D721Med (cell line): ENCODE results near the gene ACSF3.

ENCODE experiments used
- DNase-seq: peaks from one replicate; pipeline ENCODE4 v3.0.0; 2011; ENCODE audit warnings: low spot score; ENCODE audit not compliant: insufficient read length
- FAIRE-seq: peaks from 2 replicates; lab custom pipeline; 2011; peaks lifted over from hg19 to GRCh38; lab: Jason Lieb, UNC
- TF ChIP-seq, protein P1 (sequence below): IDR thresholded peaks from 2 replicates; pipeline ENCODE4 v1.5.1; 2012; ENCODE audit warnings: mild to moderate bottlenecking, control low read depth; ENCODE audit not compliant: insufficient read depth; ENCODE audit errors: missing control alignments

The ACSF3 gene

DNA sequence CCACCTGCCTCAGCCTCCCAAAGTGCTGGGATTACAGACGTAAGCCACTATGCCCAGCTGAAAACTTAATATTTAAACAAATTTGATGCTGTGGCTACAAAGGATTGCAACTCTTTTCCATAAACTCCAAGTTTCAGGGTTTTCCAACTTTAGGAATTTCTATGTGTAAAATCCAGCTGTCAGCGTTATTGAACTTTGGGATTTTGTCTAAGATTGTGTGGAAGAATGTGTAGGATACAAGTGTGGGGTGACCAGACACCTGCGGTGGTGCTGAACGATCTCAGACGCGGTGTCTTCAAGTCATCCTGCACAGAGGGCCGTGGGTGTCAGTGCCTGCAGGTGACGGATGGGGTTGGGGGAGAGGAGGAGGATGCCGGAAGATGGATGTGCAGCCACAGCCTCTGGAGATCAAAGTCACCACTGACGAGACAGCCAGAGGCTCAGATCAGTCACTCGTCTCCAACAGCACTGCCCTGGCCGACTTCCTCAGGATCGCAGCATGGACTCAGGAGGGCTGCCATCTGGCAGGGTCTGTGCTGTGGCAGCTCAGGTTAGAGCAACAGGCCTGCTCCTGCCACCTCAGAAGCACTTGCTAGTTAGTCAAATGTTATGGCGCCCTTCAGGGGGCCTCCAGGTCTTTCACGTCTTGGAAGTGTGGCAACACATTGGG lies 13.0 kb downstream of the ACSF3 start:
- TF ChIP-seq, protein P1, sequence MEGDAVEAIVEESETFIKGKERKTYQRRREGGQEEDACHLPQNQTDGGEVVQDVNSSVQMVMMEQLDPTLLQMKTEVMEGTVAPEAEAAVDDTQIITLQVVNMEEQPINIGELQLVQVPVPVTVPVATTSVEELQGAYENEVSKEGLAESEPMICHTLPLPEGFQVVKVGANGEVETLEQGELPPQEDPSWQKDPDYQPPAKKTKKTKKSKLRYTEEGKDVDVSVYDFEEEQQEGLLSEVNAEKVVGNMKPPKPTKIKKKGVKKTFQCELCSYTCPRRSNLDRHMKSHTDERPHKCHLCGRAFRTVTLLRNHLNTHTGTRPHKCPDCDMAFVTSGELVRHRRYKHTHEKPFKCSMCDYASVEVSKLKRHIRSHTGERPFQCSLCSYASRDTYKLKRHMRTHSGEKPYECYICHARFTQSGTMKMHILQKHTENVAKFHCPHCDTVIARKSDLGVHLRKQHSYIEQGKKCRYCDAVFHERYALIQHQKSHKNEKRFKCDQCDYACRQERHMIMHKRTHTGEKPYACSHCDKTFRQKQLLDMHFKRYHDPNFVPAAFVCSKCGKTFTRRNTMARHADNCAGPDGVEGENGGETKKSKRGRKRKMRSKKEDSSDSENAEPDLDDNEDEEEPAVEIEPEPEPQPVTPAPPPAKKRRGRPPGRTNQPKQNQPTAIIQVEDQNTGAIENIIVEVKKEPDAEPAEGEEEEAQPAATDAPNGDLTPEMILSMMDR = no peak
- no peak for FAIRE-seq
- DNase-seq = no peak

DNA sequence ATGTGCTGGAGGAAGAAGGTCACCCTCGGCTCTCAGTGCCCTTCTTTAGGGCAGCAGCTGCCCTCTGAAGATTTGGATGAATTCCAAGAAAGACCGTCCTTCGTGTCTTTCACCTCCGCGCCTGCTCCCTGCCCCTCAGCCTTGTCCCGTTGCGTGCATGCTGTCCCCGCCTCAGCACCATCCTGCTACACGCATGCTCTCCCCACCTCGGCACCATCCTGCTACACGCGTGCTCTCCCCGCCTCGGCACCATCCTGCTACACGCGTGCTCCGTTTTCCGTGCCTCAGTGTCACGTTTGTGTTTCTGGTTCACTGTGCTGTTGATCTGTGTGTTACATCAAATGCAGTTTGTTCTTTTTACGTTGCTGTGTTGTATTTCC lies 13.5 kb downstream of the ACSF3 start:
- no peak for DNase-seq
- FAIRE-seq = no peak
- TF ChIP-seq, protein P1 = no peak

GRCh38 chr16:89108416-89108815 lies 14.8 kb downstream of the ACSF3 start:
- no peak for FAIRE-seq
- TF ChIP-seq, protein P1 = no peak
- DNase-seq = no peak

GRCh38 chr16:89110641-89111040 lies 17.0 kb downstream of the ACSF3 start:
- no peak for DNase-seq
- TF ChIP-seq, protein P1 = no peak
- FAIRE-seq = no peak

DNA sequence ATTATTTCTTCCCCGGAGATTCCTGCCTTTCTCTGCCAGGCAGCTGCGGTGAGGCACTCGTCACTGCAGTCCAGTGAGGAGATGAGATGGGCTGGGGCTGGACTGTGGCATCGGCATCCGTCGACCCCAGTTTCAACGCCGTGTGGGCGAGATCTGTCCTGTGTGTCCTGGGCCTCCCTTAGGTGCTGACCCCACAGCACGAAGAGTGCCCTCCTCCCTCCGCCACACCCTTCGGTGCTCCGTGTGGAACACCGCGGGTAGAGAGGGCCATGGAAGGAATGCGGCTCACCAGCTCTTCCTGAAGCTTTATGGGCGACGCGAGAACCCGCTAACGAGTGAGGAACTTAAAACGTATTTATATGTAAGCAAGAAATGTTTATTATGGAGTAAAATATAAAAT lies 17.6 kb downstream of the ACSF3 start:
- TF ChIP-seq, protein P1 = no peak
- DNase-seq = no peak
- FAIRE-seq = no peak

DNA sequence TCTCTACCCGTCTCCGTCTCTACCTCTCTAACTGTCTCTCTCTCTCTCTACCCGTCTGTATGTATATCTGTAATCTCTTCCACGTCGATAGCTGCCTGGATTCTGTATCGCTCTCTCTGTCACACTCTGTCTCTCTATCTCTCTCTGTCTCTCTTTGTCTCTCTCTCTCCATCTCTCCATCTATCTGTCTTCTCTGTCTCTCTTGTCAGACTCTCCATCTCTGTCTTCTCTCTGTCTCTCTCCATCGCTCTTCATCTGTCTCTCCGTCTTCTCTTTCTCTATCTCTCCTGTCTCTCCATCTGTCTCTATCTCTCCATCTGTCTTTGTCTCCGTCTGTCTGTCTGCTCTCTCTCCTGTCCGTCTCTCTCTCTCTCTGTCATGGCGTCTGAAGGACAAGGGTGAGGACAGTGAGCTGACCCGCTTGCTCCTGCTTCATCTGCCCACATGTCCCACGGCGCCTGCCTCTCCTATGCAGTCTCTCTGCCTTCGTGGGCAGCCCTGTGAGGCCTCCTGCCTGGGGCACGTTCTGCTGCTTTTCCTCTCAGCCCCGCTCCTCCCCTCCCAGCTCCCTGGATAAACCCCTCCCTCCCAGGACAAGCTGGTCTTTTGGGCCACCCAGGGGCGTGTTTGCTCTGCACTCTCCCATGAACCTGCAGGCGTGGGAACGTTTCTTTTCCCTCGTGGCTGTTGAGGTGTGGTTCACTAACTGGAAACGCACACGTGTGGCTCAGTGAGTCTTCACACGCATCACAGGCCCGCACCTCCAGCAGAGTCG lies 18.9 kb downstream of the ACSF3 start:
- DNase-seq (no peak), FAIRE-seq (no peak)
- TF ChIP-seq, protein P1 = no peak

DNA sequence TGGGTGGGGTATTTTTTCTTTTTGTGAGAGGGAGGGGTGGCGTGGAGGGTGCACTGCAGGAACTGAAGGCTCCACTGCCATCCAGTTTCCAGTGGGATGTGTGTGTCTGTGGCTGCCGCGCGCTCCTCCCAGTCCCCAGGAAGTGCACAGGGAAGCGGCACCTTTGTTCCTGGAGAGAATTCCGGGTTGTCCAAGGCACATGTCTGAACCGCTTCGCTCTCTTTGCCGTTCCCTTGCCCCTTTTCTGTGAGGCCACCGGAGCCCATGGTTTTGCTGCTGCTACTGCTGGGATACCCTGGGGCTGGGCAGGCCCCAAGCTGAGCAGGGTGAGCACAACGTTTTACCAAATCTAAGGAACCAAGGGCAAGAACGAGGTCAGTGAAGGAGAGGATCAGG lies 19.5 kb downstream of the ACSF3 start:
- no peak for FAIRE-seq
- DNase-seq = no peak
- TF ChIP-seq, protein P1 = no peak
